Smooth muscle cell (in vitro differentiated cells): ENCODE measurements around the gene MRPL51. TPM values are rescaled to one million over a fixed set of nuclear protein-coding genes. Genes with fewer than 3 reads are reported as not detected.

Experiments used
- DNase-seq: peaks from one replicate; lab custom pipeline; 2025; ENCODE audit not compliant: unreplicated experiment; lab: John Stamatoyannopoulos, UW
- H2AFZ ChIP-seq: fragments of 200-600 bp; sonication (generic); 2 replicates; pipeline ENCODE4 v1.6.0; 2016; ENCODE audit warnings: antibody characterized with exemption, low read depth, mild to moderate bottlenecking
- H3F3A ChIP-seq: fragments of 200-600 bp; sonication (generic); 2 replicates; pipeline ENCODE4 v1.6.0; 2017; ENCODE audit warnings: antibody characterized with exemption, low read depth
- H3K27ac ChIP-seq: fragments of 200-600 bp; sonication (generic); 2 replicates; pipeline ENCODE4 v1.5.1; 2016; ENCODE audit warnings: low read depth, mild to moderate bottlenecking
- H3K27me3 ChIP-seq: fragments of 200-600 bp; sonication (generic); 2 replicates; pipeline ENCODE4 v1.6.1; 2016; ENCODE audit warnings: low read depth, mild to moderate bottlenecking
- H3K36me3 ChIP-seq: fragments of 200-600 bp; sonication (generic); 2 replicates; pipeline ENCODE4 v1.5.1; 2016; ENCODE audit warnings: low read depth
- H3K4me1 ChIP-seq: fragments of 200-600 bp; sonication (generic); 2 replicates; pipeline ENCODE4 v1.5.1; 2016; ENCODE audit warnings: low read depth
- H3K4me2 ChIP-seq: fragments of 200-600 bp; sonication (generic); 2 replicates; pipeline ENCODE4 v1.6.0; 2016; ENCODE audit warnings: mild to moderate bottlenecking
- H3K4me3 ChIP-seq: fragments of 200-600 bp; sonication (generic); 2 replicates; pipeline ENCODE4 v1.5.1; 2016; ENCODE audit warnings: mild to moderate bottlenecking
- H3K79me2 ChIP-seq: fragments of 200-600 bp; sonication (generic); 2 replicates; pipeline ENCODE4 v1.6.0; 2016; ENCODE audit warnings: low read depth, mild to moderate bottlenecking
- H3K9ac ChIP-seq: fragments of 200-600 bp; sonication (generic); 2 replicates; pipeline ENCODE4 v1.6.0; 2016; ENCODE audit warnings: low read depth
- H3K9me3 ChIP-seq: fragments of 200-600 bp; sonication (generic); replicated peaks from 2 replicates; pipeline ENCODE4 v1.5.1; 2016; ENCODE audit warnings: low read depth
- H4K20me1 ChIP-seq: fragments of 200-600 bp; sonication (generic); 2 replicates; pipeline ENCODE4 v1.6.0; 2016; ENCODE audit warnings: low read depth
- CTCF ChIP-seq: fragments of 200-600 bp; sonication (generic); IDR thresholded peaks from 2 replicates; pipeline ENCODE4 v1.5.1; 2017; ENCODE audit warnings: borderline replicate concordance, mild to moderate bottlenecking, antibody characterized with exemption; ENCODE audit not compliant: insufficient read depth, poor library complexity, severe bottlenecking
- WGBS: methylation state at CpG from one replicate; pipeline ENCODE4 v1.1.7; 2016; ENCODE audit warnings: low lambda C conversion rate; 5-methylcytosine and 5-hydroxymethylcytosine counted together
- polyA plus RNA-seq: library from polyadenylated mRNA; unstranded; fragments of >200 nt; fragmentation: Nextera tagmentation; extraction: Ambion mirVana; gene quantifications from 2 replicates; pipeline ENCODE4 v1.2.1, GENCODE V29; 2016
- total RNA-seq: library from RNA; depleted of rRNA; stranded (reverse); fragments of >200 nt; gene quantifications from 2 replicates; pipeline ENCODE4 v1.2.3, GENCODE V29; 2014

Gene MRPL51
- total and polyA plus RNA-seq, 2 experiments from 2014 or later, result 126 to 364 TPM

- Histone ChIP-seq H3K9ac (no peak overlapping the region), H3F3A (no peaks in the 10 kb centered on the region), H3K27ac (no peak overlapping the region), H2AFZ (no peak overlapping the region), H3K36me3 (no peaks in the 10 kb centered on the region), H3K4me3 (no peak overlapping the region), H3K9me3 (no peaks in the 10 kb centered on the region), H3K27me3 (no peaks in the 10 kb centered on the region), H3K4me2 (no peak overlapping the region), H3K79me2 (no peaks in the 10 kb centered on the region), H3K4me1 (no peaks in the 10 kb centered on the region), H4K20me1 (no peaks in the 10 kb centered on the region)
- 93% methylated on average over 9 of the region's 9 CpGs for WGBS
- no peak for DNase-seq
- no peak for TF ChIP-seq CTCF
These were observed 50.2 kb downstream of the MRPL51 start for GRCh38 chr12:6442836-6443235.

Other genes starting within 250 kb of the MRPL51 start
- 6.5 and 7.8 TPM in 2 replicates for gene PLEKHG6, start 182.6 kb downstream of the MRPL51 start, total RNA-seq
- gene PLEKHG6, start 182.6 kb downstream of the MRPL51 start, polyA plus RNA-seq, result 5.2 and 21.9 TPM in 2 replicates
- gene TNFRSF1A, start 151.2 kb downstream of the MRPL51 start, total RNA-seq, result 110 and 139 TPM in 2 replicates
- gene TNFRSF1A, start 151.2 kb downstream of the MRPL51 start, polyA plus RNA-seq, result 144 and 148 TPM in 2 replicates
- 1.3 and 1.5 TPM in 2 replicates for gene SCNN1A, start 117.7 kb downstream of the MRPL51 start, total RNA-seq
- 0.57 and 1.0 TPM in 2 replicates for gene SCNN1A, start 117.7 kb downstream of the MRPL51 start, polyA plus RNA-seq
- gene LTBR, start 109.1 kb downstream of the MRPL51 start, total RNA-seq, result 35.1 and 38.3 TPM in 2 replicates
- gene LTBR, start 109.1 kb downstream of the MRPL51 start, polyA plus RNA-seq, result 72.9 and 97.8 TPM in 2 replicates
- gene CD27, start 48.3 kb downstream of the MRPL51 start, total RNA-seq, result not detected in 2 replicates
- gene CD27, start 48.3 kb downstream of the MRPL51 start, polyA plus RNA-seq, result not detected in 2 replicates
- gene TAPBPL, start 41.2 kb downstream of the MRPL51 start, total RNA-seq, result 0.85 TPM in 1 of 2 replicates, not detected in the other
- gene TAPBPL, start 41.2 kb downstream of the MRPL51 start, polyA plus RNA-seq, result 1.5 and 3.2 TPM in 2 replicates
- gene VAMP1, start 22.6 kb downstream of the MRPL51 start, total RNA-seq, result 3.5 and 10.0 TPM in 2 replicates
- gene VAMP1, start 22.6 kb downstream of the MRPL51 start, polyA plus RNA-seq, result 7.5 and 8.6 TPM in 2 replicates
- gene NCAPD2, start 840 bp upstream of the MRPL51 start, total RNA-seq, result 22.7 and 78.9 TPM in 2 replicates
- gene NCAPD2, start 840 bp upstream of the MRPL51 start, polyA plus RNA-seq, result 17.6 and 21.5 TPM in 2 replicates
- gene GAPDH, start 41.3 kb upstream of the MRPL51 start, total RNA-seq, result 5,015 and 5,158 TPM in 2 replicates
- gene GAPDH, start 41.3 kb upstream of the MRPL51 start, polyA plus RNA-seq, result 9,934 and 11,119 TPM in 2 replicates
- gene IFFO1, start 62.8 kb upstream of the MRPL51 start, total RNA-seq, result 4.2 and 5.2 TPM in 2 replicates
- 13.3 and 19.1 TPM in 2 replicates for gene IFFO1, start 62.8 kb upstream of the MRPL51 start, polyA plus RNA-seq
- 29.7 and 41.9 TPM in 2 replicates for gene NOP2, start 75.0 kb upstream of the MRPL51 start, total RNA-seq
- gene NOP2, start 75.0 kb upstream of the MRPL51 start, polyA plus RNA-seq, result 23.6 and 30.4 TPM in 2 replicates
- 172 and 176 TPM in 2 replicates for gene CHD4, start 114.1 kb upstream of the MRPL51 start, total RNA-seq
- 87.5 and 122 TPM in 2 replicates for gene CHD4, start 114.1 kb upstream of the MRPL51 start, polyA plus RNA-seq
- gene LPAR5, start 142.7 kb upstream of the MRPL51 start, total RNA-seq, result 2.0 and 4.4 TPM in 2 replicates
- gene LPAR5, start 142.7 kb upstream of the MRPL51 start, polyA plus RNA-seq, result 1.3 and 1.8 TPM in 2 replicates
- gene ACRBP, start 154.2 kb upstream of the MRPL51 start, total RNA-seq, result not detected in 2 replicates
- 0.82 TPM in 1 of 2 replicates, not detected in the other for gene ACRBP, start 154.2 kb upstream of the MRPL51 start, polyA plus RNA-seq
- gene ING4, start 169.9 kb upstream of the MRPL51 start, total RNA-seq, result 24.8 and 45.0 TPM in 2 replicates
- gene ING4, start 169.9 kb upstream of the MRPL51 start, polyA plus RNA-seq, result 27.0 and 33.5 TPM in 2 replicates
- gene ZNF384, start 196.1 kb upstream of the MRPL51 start, total RNA-seq, result 30.0 and 31.0 TPM in 2 replicates
- gene ZNF384, start 196.1 kb upstream of the MRPL51 start, polyA plus RNA-seq, result 36.1 and 38.6 TPM in 2 replicates
- 1.4 TPM in 1 of 2 replicates, not detected in the other for gene PIANP, start 207.6 kb upstream of the MRPL51 start, total RNA-seq
- gene PIANP, start 207.6 kb upstream of the MRPL51 start, polyA plus RNA-seq, result 2.8 and 3.8 TPM in 2 replicates
- gene COPS7A, start 230.8 kb upstream of the MRPL51 start, total RNA-seq, result 56.6 and 59.6 TPM in 2 replicates
- gene COPS7A, start 230.8 kb upstream of the MRPL51 start, polyA plus RNA-seq, result 78.0 and 105 TPM in 2 replicates